Left colon (tissue), 2 donors: ENCODE results near the gene SMAD1. TPM values are rescaled to one million over a fixed set of nuclear protein-coding genes. Genes with fewer than 3 reads are reported as not detected.
A peak's percentile ranks its signal among the peaks of the same experiment; 100 is the strongest.
"Not testable (repeated sequence)": the region's sequence is repeated elsewhere in the genome, so short reads cannot be mapped to it uniquely, and the experiment has no call there.

Experiments used
- ATAC-seq: fragments of 200-7000 bp; cut with Tn5 transposase; one replicate; pipeline ENCODE4 v1.9.1; 2020; ENCODE audit warnings: mild to moderate bottlenecking, moderate library complexity
- DNase-seq, 2 donors: peaks; one replicate each; pipeline ENCODE4 v3.0.0-alpha.2; 2020
- intact Hi-C, 2 donors: fragments of 100-400 bp; cut with DNase I in 1 of 2; cut with micrococcal nuclease in 1 of 2; formaldehyde crosslinking; loops; one replicate each; pipeline versions ENCODE4 v1.11.2 to v1.14.0; 2022; cut with DNase I, micrococcal nuclease
- total RNA-seq, 2 donors: library from RNA; stranded (reverse); fragmentation: NEBNext Ultra II Directional; extraction: Animal tissue kit (Norgen Biotek cat#: 25700); gene quantifications; one replicate each; pipeline ENCODE4 v1.2.1, GENCODE V29; 2021
- donor health status: DM: no; HTN: no; CAD: no.
- donor health status: DM: yes; HTN: yes; CAD: no.

SMAD1 gene
- total RNA-seq, 2 donors from 2014 or later, result 36.3 to 44.4 TPM

GRCh38 chr4:145511913-145512522, 30.4 kb downstream of the SMAD1 start:
- DNase-seq, result no peak
- no peak for ATAC-seq

DNA sequence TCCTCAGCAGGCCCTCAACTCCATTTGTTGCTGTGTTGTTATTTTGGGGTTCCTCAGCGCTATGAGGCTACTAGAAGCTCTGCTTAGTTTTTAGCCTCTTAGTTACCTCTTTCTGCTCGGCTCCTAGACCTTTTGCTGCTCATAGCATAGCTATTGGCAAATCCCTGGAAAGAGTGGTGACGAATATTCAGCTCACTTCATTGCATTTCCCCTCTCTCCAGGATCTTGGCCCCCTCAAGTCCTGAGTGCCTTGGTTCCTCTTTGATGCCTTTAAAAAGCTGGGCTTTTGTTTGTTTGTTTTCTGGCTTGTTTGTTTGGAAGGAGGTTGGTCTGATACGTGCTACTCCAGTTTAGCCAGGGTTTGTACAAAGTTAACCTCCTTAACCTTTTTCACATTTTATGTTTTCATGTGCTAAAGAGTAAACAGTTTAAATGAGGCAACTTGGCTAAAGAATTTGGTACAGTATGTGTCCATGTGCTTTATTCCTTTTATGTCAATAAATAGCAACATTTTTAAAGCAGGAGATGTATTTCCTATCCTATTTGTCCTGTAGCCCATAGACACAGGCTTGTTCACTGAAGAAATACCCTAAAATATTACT, 31.5 kb downstream of the SMAD1 start:
- ATAC-seq (no peak), DNase-seq (no peak)
- intact Hi-C loops, result no loop called here

More at GRCh38 chr4:145511913-145512522, 30.4 kb downstream of the SMAD1 start:
- intact Hi-C loops, result no loop called here

DNA sequence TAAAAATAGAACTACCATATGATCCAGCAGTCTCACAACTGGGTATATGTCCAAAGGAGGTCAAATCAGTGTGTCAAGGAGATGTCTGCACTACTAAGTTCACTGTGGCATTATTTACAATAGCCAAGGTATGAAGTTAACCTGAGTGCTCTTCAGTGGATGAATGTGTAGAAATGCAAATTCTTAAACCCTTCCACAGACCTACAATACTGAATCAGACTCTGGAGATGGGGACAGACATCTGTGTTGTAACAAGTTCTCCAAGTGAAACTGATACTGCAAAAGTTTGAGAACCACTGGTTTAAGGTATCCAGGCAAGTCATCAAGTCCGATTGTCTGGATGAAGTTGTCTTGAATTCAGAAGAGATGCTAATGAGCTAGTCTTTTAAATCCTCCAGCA, 38.5 kb downstream of the SMAD1 start:
- no peak for DNase-seq
- intact Hi-C loops, result no loop called here
- no peak for ATAC-seq

DNA sequence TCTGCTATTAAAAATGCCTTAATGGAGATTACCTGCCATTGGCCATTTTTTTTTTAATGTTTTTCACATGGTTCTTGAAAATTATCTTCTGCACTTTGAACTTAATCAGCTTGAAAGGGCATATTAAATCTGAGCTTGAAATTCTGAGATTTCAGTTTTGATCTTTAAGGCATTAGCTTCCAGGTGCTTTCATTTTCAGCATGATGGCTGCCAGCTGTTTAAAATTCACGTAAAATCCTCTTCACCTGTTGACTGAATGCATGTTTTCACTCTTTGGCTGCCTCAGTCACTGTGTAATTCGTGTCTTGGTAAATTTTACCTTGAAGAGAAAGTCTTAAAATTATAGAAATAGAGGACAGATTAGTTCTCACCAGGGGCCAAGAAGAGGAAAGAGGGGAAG, 39.6 kb downstream of the SMAD1 start:
- intact Hi-C loops, result no loop called here
- no peak for ATAC-seq
- DNase-seq, result no peak

GRCh38 chr4:145523117-145523516, 41.5 kb downstream of the SMAD1 start:
- ATAC-seq, result no peak

DNA sequence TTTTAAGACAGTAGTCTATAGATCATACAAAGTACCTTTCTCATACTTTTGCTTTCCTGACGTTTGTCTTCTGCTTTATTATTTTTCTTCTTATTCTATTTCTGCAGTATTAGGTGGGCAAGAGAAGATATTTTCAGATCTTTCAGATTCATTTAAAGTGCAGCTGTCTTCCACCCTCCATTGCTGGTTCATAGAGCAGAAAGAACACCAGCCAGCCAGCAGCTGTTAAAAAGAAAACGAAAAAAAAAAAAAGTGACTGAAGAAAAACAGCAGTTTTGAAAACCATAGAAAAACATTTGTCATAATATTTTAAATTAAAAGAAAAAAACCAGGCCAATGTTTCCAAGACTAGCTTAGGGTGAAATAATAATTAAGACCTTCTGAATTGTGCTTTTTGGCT, 42.9 kb downstream of the SMAD1 start:
- intact Hi-C loops, result no loop called here
- ATAC-seq (no peak), DNase-seq (no peak)

More at GRCh38 chr4:145523117-145523516, 41.5 kb downstream of the SMAD1 start:
- DNase-seq, result no peak
- intact Hi-C loops, result no loop called here

DNA sequence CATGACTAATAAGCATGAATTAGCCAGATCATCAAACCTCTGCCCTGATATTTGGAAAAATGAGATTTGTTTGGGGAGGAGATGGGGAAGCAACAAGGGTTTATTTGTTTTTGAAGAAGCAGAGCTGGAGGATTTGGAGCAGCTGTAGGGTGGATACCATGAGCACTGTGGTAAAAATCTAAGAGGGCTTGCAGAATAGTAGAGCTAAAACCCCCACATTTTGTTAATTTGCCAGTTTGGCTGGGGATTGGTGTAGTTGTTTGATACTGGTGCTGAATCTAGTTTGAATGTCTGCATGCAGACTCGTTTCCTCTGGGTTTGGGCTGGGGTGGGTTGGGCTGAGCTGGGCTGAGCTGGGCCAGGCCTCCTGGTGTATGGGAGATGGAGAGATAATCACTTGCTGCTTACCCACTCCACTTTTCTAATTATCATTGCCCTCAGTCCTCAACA, 43.7 kb downstream of the SMAD1 start:
- DNase-seq (no peak), ATAC-seq (peak; percentile 25)
- intact Hi-C loops, result no loop called here

GRCh38 chr4:145527773-145528172, 46.1 kb downstream of the SMAD1 start:
- ATAC-seq, result no peak
- DNase-seq, result no peak
- intact Hi-C loops, result no loop called here

GRCh38 chr4:145528601-145529000, 46.9 kb downstream of the SMAD1 start:
- no peak for DNase-seq
- peak; percentile 78 for ATAC-seq
- intact Hi-C loops, result no loop called here

DNA sequence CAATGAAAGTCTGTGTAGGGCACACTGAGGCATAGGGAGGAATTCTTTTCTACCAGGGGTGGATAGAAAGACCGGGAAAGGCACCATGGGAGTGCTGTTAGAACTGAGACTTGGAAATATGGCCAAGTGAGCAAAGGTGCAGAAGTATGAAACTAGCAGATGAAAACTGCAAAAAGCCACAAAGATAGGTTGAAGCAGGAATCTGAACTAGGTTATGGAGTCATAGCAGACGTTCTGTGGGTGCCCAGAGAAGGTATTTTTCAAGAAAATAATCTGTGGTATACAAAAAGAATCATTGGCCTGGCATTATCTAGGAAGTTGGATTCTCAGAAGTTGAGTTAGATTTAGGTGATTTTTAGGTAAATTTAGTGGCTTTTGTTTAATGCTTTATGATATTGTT, 48.5 kb downstream of the SMAD1 start:
- DNase-seq, result no peak
- intact Hi-C loops, result no loop called here
- ATAC-seq, result no peak

DNA sequence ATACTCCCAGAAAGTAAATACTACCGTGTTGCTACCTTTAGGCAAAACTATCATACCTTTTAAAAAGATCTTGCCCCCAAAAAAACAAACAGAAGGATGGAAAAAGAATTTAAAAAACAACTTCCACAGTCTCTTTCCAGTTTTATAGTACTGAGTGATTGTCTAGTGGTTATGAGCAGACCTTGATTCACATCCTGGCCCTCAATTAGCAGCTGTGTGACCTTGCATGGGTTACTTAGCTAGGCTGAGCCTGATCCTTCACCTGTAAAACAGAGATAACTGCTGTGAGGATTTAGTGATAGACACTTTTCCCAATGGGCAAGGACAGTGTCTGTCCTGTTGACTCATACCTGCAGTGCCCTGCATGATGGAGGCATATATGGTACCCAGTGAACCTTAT, 49.0 kb downstream of the SMAD1 start:
- DNase-seq, result no peak
- intact Hi-C loops, result no loop called here
- ATAC-seq, result no peak

DNA sequence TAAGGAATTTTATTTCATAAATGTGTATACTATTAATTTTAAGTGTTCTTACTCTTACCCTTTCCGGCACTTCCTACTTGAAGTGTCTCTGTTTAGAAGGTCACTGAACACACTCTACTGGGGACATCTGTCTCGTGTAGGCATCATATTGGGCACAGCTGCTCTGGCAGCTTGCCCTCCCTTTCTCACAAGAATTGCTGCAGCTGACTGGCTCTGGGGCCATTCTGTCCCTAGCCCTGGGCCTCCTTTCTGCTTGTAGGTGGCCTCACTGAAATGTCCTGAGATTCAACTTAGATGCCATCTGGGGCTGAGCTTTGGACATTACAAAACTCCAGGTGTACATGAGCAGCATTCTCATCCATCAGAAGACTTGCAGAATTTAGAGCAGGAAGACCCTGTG, 49.6 kb downstream of the SMAD1 start:
- intact Hi-C loops, result no loop called here
- no peak for DNase-seq
- no peak for ATAC-seq

GRCh38 chr4:145531859-145532258, 50.2 kb downstream of the SMAD1 start:
- ATAC-seq, result no peak
- intact Hi-C loops, result no loop called here
- DNase-seq, result no peak

DNA sequence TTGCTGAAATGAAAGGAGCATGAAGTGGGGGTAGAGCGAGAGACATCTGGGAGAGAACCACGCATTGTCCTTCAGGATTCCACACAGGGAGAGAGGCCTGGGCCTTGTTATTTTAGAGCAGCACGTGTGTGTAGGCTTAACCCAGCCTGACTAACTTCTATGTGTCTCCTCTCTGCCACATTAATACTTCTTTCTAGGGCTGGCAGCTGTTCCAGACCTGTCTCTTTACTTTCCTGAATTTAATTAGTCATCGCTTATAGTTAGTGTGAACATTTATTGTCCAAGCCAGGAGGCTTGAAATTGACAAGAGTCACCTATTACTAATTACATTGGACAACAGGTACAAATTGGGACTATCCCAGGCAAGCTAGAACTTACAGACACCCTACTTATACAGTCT, 51.3 kb downstream of the SMAD1 start:
- intact Hi-C loops, result no loop called here

DNA sequence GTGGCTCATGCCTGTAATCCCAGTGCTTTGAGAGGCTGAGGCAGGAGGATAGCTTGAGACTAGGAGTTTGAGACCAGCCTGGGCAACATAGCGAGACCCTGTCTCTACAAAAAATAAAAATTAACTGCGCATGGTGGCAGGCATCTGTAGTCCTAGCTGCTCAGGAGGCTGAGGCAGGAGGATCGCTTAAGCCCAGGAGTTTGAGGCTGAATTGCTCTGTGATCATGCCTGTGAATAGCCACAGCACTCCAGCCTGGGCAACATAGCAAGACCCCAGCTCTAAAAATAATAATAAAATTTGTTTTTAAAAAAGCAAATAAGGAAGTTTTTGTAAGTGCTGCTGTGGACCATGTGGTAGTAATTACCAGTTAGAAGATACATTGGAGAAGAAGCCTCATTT, 51.8 kb downstream of the SMAD1 start:
- ATAC-seq, DNase-seq, intact Hi-C loops: not testable (repeated sequence)

More for the DNA sequence above, 51.3 kb downstream of the SMAD1 start:
- ATAC-seq, result no peak
- no peak for DNase-seq

- intact Hi-C loops, result no loop called here
- DNase-seq, result no peak
- ATAC-seq, result no peak
Measured at GRCh38 chr4:145533961-145534360, 52.3 kb downstream of the SMAD1 start.

DNA sequence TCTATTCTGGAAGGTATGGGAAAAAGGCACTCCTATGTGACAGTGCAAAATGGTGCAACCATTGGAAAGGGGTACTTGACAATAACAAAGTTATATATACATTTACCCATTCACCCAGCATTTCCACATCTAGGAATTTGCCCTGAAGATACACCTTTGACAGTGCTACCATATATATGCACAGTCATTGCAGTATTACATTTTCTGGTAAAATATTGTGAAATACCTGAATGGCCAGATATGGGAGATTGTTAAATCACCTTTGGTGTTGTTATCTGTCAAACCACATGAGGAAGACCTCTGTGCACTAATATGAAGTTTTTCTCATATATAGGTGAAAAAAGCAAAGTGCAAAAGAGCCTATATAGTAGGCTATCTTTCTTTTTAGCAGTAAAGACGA, 53.5 kb downstream of the SMAD1 start:
- DNase-seq, result no peak
- no peak for ATAC-seq
- intact Hi-C loops, result no loop called here

DNA sequence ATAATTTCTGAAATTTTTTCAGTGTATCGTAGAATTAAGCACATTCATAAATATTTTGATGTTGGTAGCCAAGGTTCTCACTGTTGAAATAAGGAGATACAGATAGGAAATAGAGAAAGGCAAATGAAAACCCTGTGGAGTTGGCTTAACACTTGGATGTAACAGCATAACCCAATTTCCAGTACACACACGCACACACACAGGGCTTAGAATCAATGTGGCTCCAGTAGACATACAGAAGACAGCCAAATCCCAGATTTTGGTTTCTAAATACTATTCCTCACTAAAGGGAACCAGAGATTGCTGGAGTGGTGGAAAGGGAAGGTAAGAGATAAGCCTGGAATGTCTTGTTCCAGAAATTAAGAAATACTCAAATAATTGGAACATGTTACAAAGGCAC, 54.4 kb downstream of the SMAD1 start:
- intact Hi-C loops, result no loop called here
- DNase-seq (no peak), ATAC-seq (no peak)

- DNase-seq (no peak), ATAC-seq (no peak)
- intact Hi-C loops, result no loop called here
Measured at GRCh38 chr4:145538596-145538995, 56.9 kb downstream of the SMAD1 start.

GRCh38 chr4:145539671-145540070, 58.0 kb downstream of the SMAD1 start:
- DNase-seq, result no peak
- ATAC-seq, result no peak
- intact Hi-C loops, result loop anchor here in 1 of 2 donors (10.0 kb wide), 1 partner anchor 55 kb away; the partner anchor contains the start of gene SMAD1

GRCh38 chr4:145540235-145540634, 58.6 kb downstream of the SMAD1 start:
- ATAC-seq (no peak), DNase-seq (no peak)
- intact Hi-C loops, result loop anchor here in 1 of 2 donors (10.0 kb wide), 1 partner anchor 55 kb away; the partner anchor contains the start of gene SMAD1
